ENCODE results near the gene MYO9B.

- TF ChIP-seq CTCF (IDR thresholded peaks at IDR 0.05 in 8 of 11, conservative IDR thresholded peaks at IDR 0.05 in 3 of 11) = peak in 8 of 11 experiments; percentile 39 to 80 (median 62)
- TF ChIP-seq POLR2A (IDR thresholded peaks at IDR 0.05) = no peak
These were observed 159.9 kb downstream of the MYO9B start for GRCh38 chr19:17235300-17235970.

Measured in spleen (tissue), 7 donors.